ENCODE results near the gene SLCO6A1. TPM values are rescaled to one million over a fixed set of nuclear protein-coding genes. Genes with fewer than 3 reads are reported as not detected.

SLCO6A1 gene
- total RNA-seq, 1 experiment from 2014 or later = not detected

DNA sequence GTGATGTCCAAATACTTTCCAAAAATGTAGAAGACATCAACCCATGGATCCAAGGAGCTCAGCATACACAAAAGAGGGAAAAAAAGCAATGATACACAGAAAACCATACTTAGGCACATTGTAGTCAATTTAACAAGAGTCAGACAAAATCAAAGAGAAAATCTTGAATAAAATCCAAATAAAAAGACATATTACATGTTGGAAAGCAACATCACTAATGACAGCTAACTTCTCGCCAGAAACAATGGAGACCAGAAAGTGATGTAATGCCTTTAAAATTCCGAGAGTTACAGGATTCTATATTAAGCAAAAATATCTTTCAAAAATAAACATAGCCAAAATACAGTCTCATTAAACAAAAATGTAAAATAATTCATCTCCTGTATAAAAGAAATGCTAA lies 122.9 kb downstream of the SLCO6A1 start:
- no peak overlapping the region for H2AFZ ChIP-seq (ENCODE audit: low read length)
- intact Hi-C loops (cut with micrococcal nuclease) = no loop called here
- H3K9ac ChIP-seq (ENCODE audit: low read length) = no peak overlapping the region
- H3K4me1 ChIP-seq (ENCODE audit: insufficient read depth, low read length) = no peaks in the 10 kb centered on the region
- no peak for DNase-seq
- ChIA-PET POLR2A (ENCODE audit: unreplicated experiment) (no interaction called here), CTCF (no interaction called here)
- H3K4me2 ChIP-seq (ENCODE audit: low read length) = no peak overlapping the region
- H3K79me2 ChIP-seq (ENCODE audit: low read length) = no peaks in the 10 kb centered on the region
- no peaks in the 10 kb centered on the region for H3K9me2 ChIP-seq (replicated peaks; ENCODE audit: low read length)
- TF ChIP-seq EZH2phosphoT487 (IDR thresholded peaks at IDR 0.05; ENCODE audit: borderline replicate concordance, low read length) (no peak), EZH2 (IDR thresholded peaks at IDR 0.05; ENCODE audit: low read length, unreplicated experiment) (no peak), CTCF (conservative IDR thresholded peaks at IDR 0.05; ENCODE audit: low read depth, low read length) (no peak)
- H3K27me3 ChIP-seq (ENCODE audit: low read length) = peaks cover 19% of the 10 kb centered on the region
- H3K9me3 ChIP-seq (ENCODE audit: low read length) = no peaks in the 10 kb centered on the region
- no peak overlapping the region for H3K27ac ChIP-seq (ENCODE audit: low read length)
- H3K4me3 ChIP-seq (ENCODE audit: low read length) = no peak overlapping the region
- no peak for ATAC-seq
- no peaks in the 10 kb centered on the region for H4K20me1 ChIP-seq (ENCODE audit: low read length)
- no TSS peak for BruUV-seq (replicated peaks)
- no peaks in the 10 kb centered on the region for H3K36me3 ChIP-seq (ENCODE audit: low read depth, low read length)
- H3F3A ChIP-seq (ENCODE audit: low read length, unreplicated experiment) = no peaks in the 10 kb centered on the region

GRCh38 chr5:102375272-102375671 lies 123.5 kb downstream of the SLCO6A1 start:
- TF ChIP-seq EZH2phosphoT487 (IDR thresholded peaks at IDR 0.05; ENCODE audit: borderline replicate concordance, low read length) = no peak
- no peak for TF ChIP-seq CTCF (conservative IDR thresholded peaks at IDR 0.05; ENCODE audit: low read depth, low read length)
- no peak for TF ChIP-seq EZH2 (IDR thresholded peaks at IDR 0.05; ENCODE audit: low read length, unreplicated experiment)
- no peak for DNase-seq
- POLR2A ChIA-PET (ENCODE audit: unreplicated experiment) = no interaction called here

DNA sequence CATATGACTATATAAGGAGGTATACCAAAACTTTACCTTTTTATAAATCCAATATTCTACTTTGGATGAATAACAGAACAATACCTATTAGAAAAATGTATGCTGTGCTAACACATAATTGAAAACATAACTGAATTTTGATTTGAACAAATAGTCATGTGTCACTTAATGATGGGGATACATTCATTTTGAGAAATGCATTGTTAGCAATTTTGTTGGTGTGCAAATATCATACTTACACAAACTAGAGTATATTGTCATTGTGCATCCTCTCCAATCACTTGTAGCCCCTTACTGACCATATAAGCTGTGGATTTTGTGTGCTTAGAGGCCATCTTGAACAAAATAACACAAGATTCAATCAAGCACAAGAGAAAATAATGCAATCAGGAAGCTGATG lies 130.4 kb downstream of the SLCO6A1 start:
- no peaks in the 10 kb centered on the region for H3K36me3 ChIP-seq (ENCODE audit: low read depth, low read length)
- ChIA-PET CTCF (no interaction called here), POLR2A (ENCODE audit: unreplicated experiment) (no interaction called here)
- no peaks in the 10 kb centered on the region for H3K4me1 ChIP-seq (ENCODE audit: insufficient read depth, low read length)
- H2AFZ ChIP-seq (ENCODE audit: low read length) = no peak overlapping the region
- no peak overlapping the region for H3K4me2 ChIP-seq (ENCODE audit: low read length)
- BruUV-seq (replicated peaks) = no TSS peak
- H3K27me3 ChIP-seq (ENCODE audit: low read length) = 0 out of 2 replicates have a peak, but pooled peaks cover 5% of the 10 kb centered on the region
- no peak overlapping the region for H3K4me3 ChIP-seq (ENCODE audit: low read length)
- H3K9ac ChIP-seq (ENCODE audit: low read length) = no peak overlapping the region
- DNase-seq (no peak), ATAC-seq (no peak)
- H3K9me2 ChIP-seq (replicated peaks; ENCODE audit: low read length) = no peaks in the 10 kb centered on the region
- no peak for TF ChIP-seq EZH2phosphoT487 (IDR thresholded peaks at IDR 0.05; ENCODE audit: borderline replicate concordance, low read length)
- no peak for TF ChIP-seq CTCF (conservative IDR thresholded peaks at IDR 0.05; ENCODE audit: low read depth, low read length)
- no peak for TF ChIP-seq EZH2 (IDR thresholded peaks at IDR 0.05; ENCODE audit: low read length, unreplicated experiment)
- H4K20me1 ChIP-seq (ENCODE audit: low read length) = no peaks in the 10 kb centered on the region
- no peak overlapping the region for H3K27ac ChIP-seq (ENCODE audit: low read length)
- intact Hi-C loops (cut with micrococcal nuclease) = no loop called here
- no peaks in the 10 kb centered on the region for H3F3A ChIP-seq (ENCODE audit: low read length, unreplicated experiment)
- H3K79me2 ChIP-seq (ENCODE audit: low read length) = no peaks in the 10 kb centered on the region
- H3K9me3 ChIP-seq (ENCODE audit: low read length) = no peaks in the 10 kb centered on the region

More at GRCh38 chr5:102375272-102375671, 123.5 kb downstream of the SLCO6A1 start:
- H3K4me3 ChIP-seq (ENCODE audit: low read length) = no peak overlapping the region
- no peak overlapping the region for H3K9ac ChIP-seq (ENCODE audit: low read length)
- ATAC-seq = no peak
- CTCF ChIA-PET = no interaction called here
- no TSS peak for BruUV-seq (replicated peaks)
- no peaks in the 10 kb centered on the region for H3K9me3 ChIP-seq (ENCODE audit: low read length)
- intact Hi-C loops (cut with micrococcal nuclease) = no loop called here
- H3K4me1 ChIP-seq (ENCODE audit: insufficient read depth, low read length) = no peaks in the 10 kb centered on the region
- no peaks in the 10 kb centered on the region for H3K36me3 ChIP-seq (ENCODE audit: low read depth, low read length)
- H3F3A ChIP-seq (ENCODE audit: low read length, unreplicated experiment) = no peaks in the 10 kb centered on the region
- no peak overlapping the region for H3K4me2 ChIP-seq (ENCODE audit: low read length)
- H2AFZ ChIP-seq (ENCODE audit: low read length) = no peak overlapping the region
- H4K20me1 ChIP-seq (ENCODE audit: low read length) = no peaks in the 10 kb centered on the region
- no peaks in the 10 kb centered on the region for H3K79me2 ChIP-seq (ENCODE audit: low read length)
- no peak overlapping the region for H3K27ac ChIP-seq (ENCODE audit: low read length)
- no peaks in the 10 kb centered on the region for H3K9me2 ChIP-seq (replicated peaks; ENCODE audit: low read length)
- peaks cover 19% of the 10 kb centered on the region for H3K27me3 ChIP-seq (ENCODE audit: low read length)
